ENCODE data around the gene MCM9. TPM values are rescaled to one million over a fixed set of nuclear protein-coding genes. Genes with fewer than 3 reads are reported as not detected.

The MCM9 gene
- total RNA-seq, 1 experiment from 2014 or later = 18.6 TPM

- no peaks in the 10 kb centered on the region for H3K79me2 ChIP-seq (ENCODE audit: insufficient read depth, low read length)
- H2BK15ac ChIP-seq (ENCODE audit: low read depth, low read length) = no peak overlapping the region
- no peak overlapping the region for H3K14ac ChIP-seq (ENCODE audit: insufficient read depth, low read length)
- H2BK20ac ChIP-seq (ENCODE audit: low read depth, low read length, poor library complexity, severe bottlenecking) = no peak overlapping the region
- no peak overlapping the region for H4K8ac ChIP-seq (replicated peaks; ENCODE audit: insufficient read length, low read depth, low read length)
- H3K79me1 ChIP-seq (ENCODE audit: insufficient read depth, low read depth, low read length, poor library complexity, severe bottlenecking) = no peaks in the 10 kb centered on the region
- no peaks in the 10 kb centered on the region for H3K27me3 Mint-ChIP-seq (ENCODE audit: low read depth)
- TF ChIP-seq, protein P1, sequence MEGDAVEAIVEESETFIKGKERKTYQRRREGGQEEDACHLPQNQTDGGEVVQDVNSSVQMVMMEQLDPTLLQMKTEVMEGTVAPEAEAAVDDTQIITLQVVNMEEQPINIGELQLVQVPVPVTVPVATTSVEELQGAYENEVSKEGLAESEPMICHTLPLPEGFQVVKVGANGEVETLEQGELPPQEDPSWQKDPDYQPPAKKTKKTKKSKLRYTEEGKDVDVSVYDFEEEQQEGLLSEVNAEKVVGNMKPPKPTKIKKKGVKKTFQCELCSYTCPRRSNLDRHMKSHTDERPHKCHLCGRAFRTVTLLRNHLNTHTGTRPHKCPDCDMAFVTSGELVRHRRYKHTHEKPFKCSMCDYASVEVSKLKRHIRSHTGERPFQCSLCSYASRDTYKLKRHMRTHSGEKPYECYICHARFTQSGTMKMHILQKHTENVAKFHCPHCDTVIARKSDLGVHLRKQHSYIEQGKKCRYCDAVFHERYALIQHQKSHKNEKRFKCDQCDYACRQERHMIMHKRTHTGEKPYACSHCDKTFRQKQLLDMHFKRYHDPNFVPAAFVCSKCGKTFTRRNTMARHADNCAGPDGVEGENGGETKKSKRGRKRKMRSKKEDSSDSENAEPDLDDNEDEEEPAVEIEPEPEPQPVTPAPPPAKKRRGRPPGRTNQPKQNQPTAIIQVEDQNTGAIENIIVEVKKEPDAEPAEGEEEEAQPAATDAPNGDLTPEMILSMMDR (conservative IDR thresholded peaks at IDR 0.05) = no peak
- H3K9me3 Mint-ChIP-seq = peaks cover 19 to 30% of the 10 kb centered on the region in 2 experiments
- H4K20me1 ChIP-seq (ENCODE audit: control insufficient read depth, insufficient read depth, insufficient read length) = peaks cover 2% of the 10 kb centered on the region
- H3K56ac ChIP-seq (ENCODE audit: insufficient read length, low read depth, low read length) = no peak overlapping the region
- peaks cover 8 to 24% (median 11%) of the 10 kb centered on the region in 3 experiments; a peak in 6 of 7 replicates for H3K36me3 Mint-ChIP-seq (ENCODE audit: insufficient read depth in 1 of 3, low read depth in 3 of 3)
- WGBS (ENCODE audit: extremely low coverage, insufficient read length, low lambda C conversion rate) = no CpG with 5 or more reads among the region's 4 CpGs
- no peak overlapping the region for H3K9ac ChIP-seq (ENCODE audit: extremely low read depth, insufficient read length, low read length)
- no peak overlapping the region for H2BK120ac ChIP-seq (ENCODE audit: low read depth, low read length, poor library complexity, severe bottlenecking)
- H3K9me3 ChIP-seq (ENCODE audit: control insufficient read depth, low read depth, low read length) = no peaks in the 10 kb centered on the region
- no peak overlapping the region for H2BK5ac ChIP-seq (ENCODE audit: insufficient read length, low read length)
- no peak overlapping the region for H4K5ac ChIP-seq (ENCODE audit: insufficient read length, low read depth, low read length)
- no peak overlapping the region for H2AK5ac ChIP-seq (ENCODE audit: insufficient read length, low read length)
- H3K23ac ChIP-seq (ENCODE audit: insufficient read length, low read depth, low read length) = no peak overlapping the region
- H3K23me2 ChIP-seq (ENCODE audit: insufficient read length, low read depth, low read length, poor library complexity, severe bottlenecking) = no peaks in the 10 kb centered on the region
- no peaks in the 10 kb centered on the region for H3K4me1 ChIP-seq (ENCODE audit: insufficient read depth, low read length)
- no peak overlapping the region for H2BK12ac ChIP-seq (ENCODE audit: insufficient read length, low read depth, low read length)
- H3K27ac ChIP-seq (ENCODE audit: insufficient read length, low read depth, low read length) = no peak overlapping the region
- no peaks in the 10 kb centered on the region for H3K27me3 ChIP-seq (ENCODE audit: insufficient read depth, low read length)
- H3T11ph ChIP-seq (ENCODE audit: low read length) = no peak overlapping the region
- no peak overlapping the region for H3K27ac Mint-ChIP-seq
- no peak for DNase-seq
- no peak overlapping the region for H3K4me3 Mint-ChIP-seq
- H3K4ac ChIP-seq (ENCODE audit: low read depth, low read length) = no peak overlapping the region
- no peak overlapping the region for H4K91ac ChIP-seq (ENCODE audit: insufficient read length, low read depth, low read length)
- no peak overlapping the region for H3K4me2 ChIP-seq (ENCODE audit: insufficient read depth, insufficient read length, low read length)
- H3K18ac ChIP-seq (ENCODE audit: insufficient read length, low read depth, low read length) = no peak overlapping the region
- no peak overlapping the region for H2AFZ ChIP-seq (ENCODE audit: low read length)
- peaks cover 11 to 16% of the 10 kb centered on the region in 2 experiments for H3K4me1 Mint-ChIP-seq
These were observed 135.1 kb downstream of the MCM9 start for GRCh38 chr6:118799826-118800225.

All from H9 (cell line).